ENCODE measurements around the gene HMG20B. TPM values are rescaled to one million over a fixed set of nuclear protein-coding genes. Genes with fewer than 3 reads are reported as not detected.
A peak's percentile ranks its signal among the peaks of the same experiment; 100 is the strongest.
"Not testable (repeated sequence)": the region's sequence is repeated elsewhere in the genome, so short reads cannot be mapped to it uniquely, and the experiment has no call there.

The HMG20B gene
- total RNA-seq, 1 donor from 2014 or later, result 37.4 TPM

- DNase-seq (ENCODE audit: low read depth) (no peak), FAIRE-seq (no peak)
- Histone ChIP-seq H3K27me3 (ENCODE audit: control insufficient read depth, insufficient read depth, low read length) (no peaks in the 10 kb centered on the region), H3K4me3 (ENCODE audit: low read depth, low read length) (no peak overlapping the region), H3K36me3 (ENCODE audit: control insufficient read depth, insufficient read depth, low read length) (peaks cover 7% of the 10 kb centered on the region)
- TF ChIP-seq CTCF (IDR thresholded peaks at IDR 0.05; ENCODE audit: insufficient read depth, low read length, severe bottlenecking), result no peak
Observed at GRCh38 chr19:3580156-3580934, 7.6 kb downstream of the HMG20B start.

DNA sequence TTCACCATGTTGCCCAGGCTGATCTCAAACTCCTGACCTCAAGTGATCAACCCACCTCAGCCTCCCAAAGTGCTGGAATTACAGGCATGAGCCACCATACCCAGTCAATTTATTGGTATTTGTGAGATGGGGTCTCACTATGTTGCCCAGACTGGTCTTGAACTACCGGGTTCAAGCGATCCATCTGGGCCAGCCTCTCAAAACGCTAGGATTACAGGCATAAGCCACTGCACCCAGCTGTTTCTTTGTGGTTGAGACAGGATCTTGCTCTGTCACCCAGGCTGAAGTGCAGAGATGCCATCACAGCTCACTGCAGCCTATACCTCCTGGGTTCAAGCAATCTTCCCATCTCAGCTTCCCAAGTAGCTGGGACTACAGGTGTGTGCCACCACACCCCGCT, 9.0 kb downstream of the HMG20B start:
- H3K36me3 ChIP-seq (ENCODE audit: control insufficient read depth, insufficient read depth, low read length); FAIRE-seq; H3K4me3 ChIP-seq (ENCODE audit: low read depth, low read length); H3K27me3 ChIP-seq (ENCODE audit: control insufficient read depth, insufficient read depth, low read length); DNase-seq (ENCODE audit: low read depth): not testable (repeated sequence)

DNA sequence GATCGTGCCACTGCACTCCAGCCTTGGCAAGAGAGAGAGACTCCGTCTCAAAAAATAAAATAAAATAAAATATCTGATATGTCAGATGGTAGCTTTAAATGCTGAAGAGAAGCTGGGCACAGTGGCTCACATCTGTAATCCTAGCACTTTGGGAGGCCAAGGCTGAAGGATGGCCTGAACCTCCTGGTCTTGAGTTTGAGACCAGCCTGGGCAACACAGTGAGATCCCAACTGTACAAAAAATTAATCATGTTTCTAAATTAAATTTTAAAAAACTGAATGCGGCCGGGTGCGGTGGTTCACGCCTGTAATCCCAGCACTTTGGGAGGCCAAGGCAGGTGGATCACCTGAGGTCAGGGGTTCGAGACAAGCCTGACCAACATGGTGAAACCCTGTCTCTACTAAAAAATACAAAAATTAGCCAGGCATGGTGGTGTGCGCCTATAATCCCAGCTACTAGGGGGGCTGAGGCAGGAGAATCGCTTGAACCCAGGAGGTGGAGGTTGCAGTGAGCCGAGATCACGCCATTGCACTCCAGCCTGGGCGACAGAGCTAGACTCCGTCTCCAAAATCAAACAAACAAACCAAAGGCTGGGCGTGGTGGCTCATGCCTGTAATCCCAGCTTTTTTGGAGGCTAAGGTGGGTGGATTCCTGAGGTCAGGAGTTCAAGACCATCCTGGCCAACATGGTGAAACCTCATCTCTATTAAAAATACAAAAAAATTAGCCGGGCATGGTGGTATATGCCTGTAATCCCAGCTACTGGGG, 11.5 kb downstream of the HMG20B start:
- DNase-seq (ENCODE audit: low read depth); H3K27me3 ChIP-seq (ENCODE audit: control insufficient read depth, insufficient read depth, low read length); FAIRE-seq; H3K36me3 ChIP-seq (ENCODE audit: control insufficient read depth, insufficient read depth, low read length); H3K4me3 ChIP-seq (ENCODE audit: low read depth, low read length): not testable (repeated sequence)

DNA sequence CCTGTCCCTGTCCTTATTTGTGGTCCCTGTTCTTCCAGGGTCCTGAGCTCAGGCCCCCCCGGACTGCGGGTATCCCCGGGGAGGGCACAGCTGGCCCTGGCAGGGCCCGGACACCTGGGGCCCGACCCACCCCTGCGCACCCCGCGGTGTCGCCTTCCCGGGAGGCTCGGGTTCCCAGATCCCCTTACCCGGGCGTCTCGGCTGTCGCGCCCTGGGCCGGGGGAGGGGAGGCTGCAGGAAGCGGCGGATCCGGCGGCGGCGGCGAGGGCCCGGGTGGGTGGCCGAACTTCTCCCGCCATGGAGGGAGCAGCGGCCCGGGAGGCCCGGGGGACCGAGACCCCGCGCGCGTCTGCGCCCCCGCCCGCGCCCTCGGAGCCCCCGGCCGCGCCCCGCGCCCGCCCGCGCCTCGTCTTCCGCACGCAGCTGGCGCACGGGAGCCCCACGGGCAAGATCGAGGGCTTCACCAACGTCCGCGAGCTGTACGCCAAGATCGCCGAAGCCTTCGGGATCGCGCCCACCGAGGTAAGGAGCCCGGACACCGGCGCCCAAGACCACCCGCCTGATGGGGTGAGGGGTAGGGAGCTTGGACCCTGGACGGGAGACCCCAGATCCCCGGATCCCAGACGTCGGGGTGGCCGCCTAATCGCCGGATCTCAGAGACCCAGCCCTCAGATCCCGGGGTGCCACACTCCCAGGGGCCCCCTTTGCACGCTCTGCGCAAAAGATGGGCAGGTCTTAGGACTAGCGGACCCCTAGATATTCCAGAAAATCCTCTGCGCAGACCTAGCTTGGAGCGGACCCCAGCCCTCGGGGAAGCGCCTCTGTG, 12.8 kb downstream of the HMG20B start, which contains the start of gene GIPC3:
TSS of gene GIPC3 (plus strand) at position 178 of the 826 bp plus-strand sequence. CDS start at position 298, 120 bp downstream.
- no peak for DNase-seq (ENCODE audit: low read depth)
- Histone ChIP-seq H3K27me3 (ENCODE audit: control insufficient read depth, insufficient read depth, low read length) (no peaks in the 10 kb centered on the region), H3K36me3 (ENCODE audit: control insufficient read depth, insufficient read depth, low read length) (no peaks in the 10 kb centered on the region), H3K4me3 (ENCODE audit: low read depth, low read length) (no peak within 1 kb of the TSS)
- no peak for FAIRE-seq
- TF ChIP-seq CTCF (IDR thresholded peaks at IDR 0.05; ENCODE audit: insufficient read depth, low read length, severe bottlenecking), result no peak

- FAIRE-seq, result no peak
- peak; percentile 40 for TF ChIP-seq CTCF (IDR thresholded peaks at IDR 0.05; ENCODE audit: insufficient read depth, low read length, severe bottlenecking)
- H3K4me3 ChIP-seq (ENCODE audit: low read depth, low read length), result no peak overlapping the region
Observed at GRCh38 chr19:3586127-3586626, 13.4 kb downstream of the HMG20B start.

GRCh38 chr19:3586707-3587346, 14.1 kb downstream of the HMG20B start:
- no peak for TF ChIP-seq CTCF (IDR thresholded peaks at IDR 0.05; ENCODE audit: insufficient read depth, low read length, severe bottlenecking)
- no peaks in the 10 kb centered on the region for H3K27me3 ChIP-seq (ENCODE audit: control insufficient read depth, insufficient read depth, low read length)
- no peak for DNase-seq (ENCODE audit: low read depth)
- no peaks in the 10 kb centered on the region for H3K36me3 ChIP-seq (ENCODE audit: control insufficient read depth, insufficient read depth, low read length)
- no peak for FAIRE-seq
- H3K4me3 ChIP-seq (ENCODE audit: low read depth, low read length), result no peak overlapping the region

More at GRCh38 chr19:3586127-3586626, 13.4 kb downstream of the HMG20B start:
- H3K36me3 ChIP-seq (ENCODE audit: control insufficient read depth, insufficient read depth, low read length), result no peaks in the 10 kb centered on the region
- no peaks in the 10 kb centered on the region for H3K27me3 ChIP-seq (ENCODE audit: control insufficient read depth, insufficient read depth, low read length)
- DNase-seq (ENCODE audit: low read depth), result no peak
